IPS DF 4.7 (cell line): ENCODE results near the gene ELMO2.

Experiments used
- DNase-seq: peaks from one replicate; pipeline ENCODE4 v3.0.0-alpha.2; 2013; ENCODE audit warnings: low spot score; ENCODE audit errors: extremely low read depth

The ELMO2 gene

DNA sequence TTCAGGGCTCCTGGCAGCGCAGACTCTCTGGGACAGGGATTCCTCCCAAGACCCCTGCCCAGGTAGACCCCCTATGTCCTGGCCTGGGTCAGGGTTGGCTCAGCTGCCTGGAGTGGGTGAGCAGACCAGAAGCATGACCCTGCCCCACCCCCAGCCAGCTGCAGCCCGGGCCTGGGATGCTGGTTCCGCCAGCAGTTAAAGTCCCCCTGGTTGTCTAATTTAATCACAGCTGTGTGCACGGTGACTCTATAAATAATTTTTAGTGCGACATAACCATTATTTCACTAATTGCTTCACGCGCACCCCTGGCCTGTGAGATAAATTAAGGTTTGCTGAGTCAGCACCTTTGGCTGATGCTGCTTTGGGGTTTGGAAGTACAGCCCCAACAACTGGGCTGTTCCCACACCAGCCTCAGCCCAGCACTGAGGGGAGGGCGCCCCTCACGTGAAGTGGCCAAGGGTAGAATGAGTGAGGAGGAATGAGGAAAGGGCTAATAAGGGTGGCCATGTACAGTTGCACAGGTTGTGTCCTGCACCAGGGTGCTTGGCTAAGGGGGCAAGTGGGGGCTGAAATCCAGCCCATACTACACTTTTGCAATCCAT, 72.0 kb downstream of the ELMO2 start:
- DNase-seq = no peak

DNA sequence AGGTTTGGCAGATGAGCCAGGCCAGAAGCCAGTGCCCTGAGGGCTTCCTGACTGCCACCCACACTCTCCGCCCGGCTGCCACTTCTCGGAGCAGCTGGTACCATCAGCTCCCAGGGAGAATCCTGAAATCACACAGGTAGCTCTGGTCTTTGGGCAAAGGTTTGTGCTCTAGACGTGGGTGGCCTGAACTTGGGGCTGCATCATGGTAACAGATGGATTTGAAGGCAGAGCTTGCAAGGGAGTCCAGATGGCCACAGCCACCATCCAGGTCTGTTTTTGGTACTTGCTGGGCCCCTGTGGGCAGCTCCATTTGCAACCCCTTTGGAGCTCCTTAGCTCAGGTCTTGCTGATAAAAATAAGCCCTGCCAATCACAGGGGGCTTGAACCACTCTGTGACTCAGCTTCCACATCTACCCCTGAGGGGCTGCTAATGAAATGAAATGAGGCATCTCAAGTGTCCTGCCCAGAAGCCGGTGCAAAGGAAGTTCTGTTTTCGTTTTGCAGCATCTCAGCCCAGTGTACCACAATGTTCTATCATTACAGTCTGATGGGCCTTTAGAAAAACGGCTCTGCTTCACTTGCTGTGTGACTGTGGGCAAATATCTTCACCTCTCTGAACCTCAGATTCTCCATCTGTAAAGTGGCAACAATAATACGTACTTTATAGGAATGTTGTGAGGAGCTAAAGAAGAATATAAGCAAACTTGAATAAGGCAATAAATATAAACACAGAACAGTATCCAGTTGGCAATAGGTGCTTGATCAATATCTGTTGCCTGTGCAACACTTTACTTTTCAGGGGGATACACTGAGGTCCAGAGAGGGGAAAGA, 73.0 kb downstream of the ELMO2 start:
- DNase-seq = no peak

GRCh38 chr20:46332373-46333160, 73.8 kb downstream of the ELMO2 start:
- DNase-seq = no peak

DNA sequence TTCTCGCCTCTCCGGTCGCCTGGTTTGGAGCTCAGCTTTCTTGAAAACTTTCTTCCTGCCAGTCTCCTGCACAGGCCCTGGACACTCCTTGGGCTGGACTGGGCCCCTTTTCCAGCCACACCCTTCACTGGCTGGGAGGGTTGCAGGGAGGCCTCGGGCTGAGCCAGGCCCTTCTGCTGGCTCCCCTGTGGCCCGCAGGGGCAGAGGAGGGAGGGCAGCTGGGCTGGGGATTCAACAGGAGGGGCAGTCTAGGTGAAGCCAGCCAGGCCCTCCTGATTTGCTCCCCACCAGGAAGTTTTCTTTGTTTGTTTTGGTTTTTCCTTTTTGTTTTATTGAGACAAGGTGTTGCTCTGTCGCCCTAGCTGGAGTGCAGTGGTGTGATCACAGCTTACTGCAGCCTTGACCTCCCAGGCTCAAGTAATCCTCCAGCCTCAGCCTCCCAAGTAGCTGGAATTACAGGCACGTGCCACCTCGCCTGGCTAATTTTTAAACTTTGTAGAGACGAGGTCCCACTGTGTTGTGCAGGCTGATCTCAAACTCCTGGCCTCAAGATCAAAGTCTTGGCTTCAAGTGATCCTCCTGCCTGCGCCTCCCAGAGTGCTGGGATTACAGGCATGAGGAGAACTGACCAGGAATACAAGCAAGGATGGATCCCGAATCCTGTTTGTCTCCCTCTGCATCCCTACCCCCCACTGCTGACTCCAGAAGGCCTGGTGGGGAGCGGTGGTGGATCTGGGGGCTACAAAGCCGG, 74.6 kb downstream of the ELMO2 start:
- no peak for DNase-seq

DNA sequence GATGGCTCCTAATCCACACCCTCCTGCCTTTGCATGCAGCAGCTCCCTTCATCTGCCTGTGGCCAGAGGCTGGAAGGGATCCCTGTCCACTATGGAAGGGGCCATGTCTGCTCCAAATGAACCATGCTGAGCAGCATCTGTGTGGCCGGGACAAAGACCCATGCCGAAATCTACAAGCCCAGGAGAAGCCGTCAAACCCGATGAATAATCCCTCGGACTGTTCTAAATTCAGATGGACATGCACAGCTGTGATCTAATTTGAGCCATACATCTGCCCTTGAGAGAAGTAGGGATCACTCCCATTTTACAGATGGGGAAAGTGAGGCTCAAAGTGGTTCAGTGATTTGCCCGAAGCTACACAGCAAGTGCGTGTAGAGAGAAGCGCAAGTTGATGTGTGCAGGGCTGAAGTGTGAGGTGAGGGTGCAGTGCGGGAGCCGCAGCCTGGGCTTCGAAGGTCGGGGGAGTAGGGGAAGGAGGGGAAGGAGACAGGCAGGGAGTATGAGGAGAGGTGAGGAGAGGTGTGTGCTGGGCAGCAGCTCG, 75.5 kb downstream of the ELMO2 start:
- DNase-seq = no peak

GRCh38 chr20:46330072-46330763, 76.2 kb downstream of the ELMO2 start:
- DNase-seq = no peak

GRCh38 chr20:46328200-46328882, 78.1 kb downstream of the ELMO2 start:
- DNase-seq = no peak

GRCh38 chr20:46327557-46327956, 78.9 kb downstream of the ELMO2 start:
- no peak for DNase-seq

DNA sequence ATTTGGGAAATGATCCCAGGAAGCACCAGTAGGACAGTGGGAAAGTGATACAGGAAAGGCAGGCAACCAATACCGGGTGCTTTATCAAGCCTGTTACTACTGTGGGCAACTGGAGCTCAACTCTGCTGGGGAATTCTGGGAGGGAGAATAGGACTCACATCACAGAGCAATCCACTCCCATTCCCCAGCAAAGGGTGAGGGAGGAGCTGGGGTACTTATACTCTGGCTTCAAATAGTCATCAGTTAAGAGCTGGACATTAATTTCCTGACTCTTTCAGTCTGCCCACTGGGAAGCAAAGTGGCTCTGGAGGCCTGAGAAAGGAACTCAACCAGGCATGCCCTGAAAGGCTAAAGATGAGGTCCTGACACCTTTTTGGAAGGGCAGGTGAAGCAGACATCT, 80.6 kb downstream of the ELMO2 start:
- DNase-seq = no peak

DNA sequence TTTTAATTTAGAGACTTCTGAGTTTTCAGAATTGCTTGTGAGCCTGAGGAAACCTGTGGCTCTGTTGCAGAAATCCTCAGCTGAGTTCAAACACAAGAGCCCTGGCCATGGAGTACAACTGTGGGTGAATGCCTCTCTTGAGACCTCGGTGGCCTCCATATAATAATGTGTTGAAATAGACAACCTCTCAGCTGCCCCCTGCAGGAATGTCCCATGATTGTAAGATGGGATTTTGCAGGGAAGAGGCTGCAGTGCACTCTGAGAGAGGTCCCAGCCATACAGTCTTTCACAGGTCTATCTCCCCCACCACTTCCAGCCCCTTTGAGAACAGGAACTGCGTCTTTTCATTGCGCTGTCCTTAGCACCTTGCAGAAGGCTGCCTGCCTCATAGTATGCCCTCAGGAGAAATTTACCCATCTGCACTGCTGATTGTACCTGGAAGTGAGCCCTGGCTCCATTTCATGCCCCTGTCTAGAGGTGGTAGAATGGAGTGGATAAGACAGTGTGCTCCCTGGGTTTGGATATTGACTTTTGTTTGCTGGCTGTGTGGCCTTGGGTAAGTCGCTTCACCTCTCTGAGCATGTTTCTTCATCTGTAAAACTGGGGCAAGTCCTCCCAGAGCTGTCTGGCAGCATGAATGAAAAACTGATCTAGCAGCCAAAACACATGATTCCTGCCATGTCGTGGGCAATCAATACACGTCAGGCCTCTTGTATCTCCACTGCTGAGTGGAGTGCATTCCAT, 81.3 kb downstream of the ELMO2 start:
- DNase-seq = no peak

DNA sequence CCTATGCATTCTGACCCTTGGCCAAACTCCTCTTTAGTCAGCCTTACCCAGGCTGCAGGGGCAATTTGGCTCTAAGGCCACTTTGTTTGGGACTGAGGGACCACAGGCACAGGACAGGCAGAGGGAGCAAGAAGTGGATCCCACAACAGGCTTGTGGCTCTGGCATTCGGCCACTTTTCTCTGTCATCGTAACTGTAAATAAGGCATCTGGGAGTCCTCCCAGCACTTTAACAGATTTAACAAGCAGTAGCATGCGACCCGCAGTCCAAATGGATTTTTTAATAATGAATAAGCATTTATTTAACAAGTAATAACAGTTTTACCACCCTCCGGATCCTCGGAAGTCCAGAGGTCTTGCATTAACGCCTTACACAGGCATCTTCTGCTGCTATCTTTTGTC, 82.0 kb downstream of the ELMO2 start:
- no peak for DNase-seq

GRCh38 chr20:46323557-46323956, 82.9 kb downstream of the ELMO2 start:
- DNase-seq = no peak

- DNase-seq = no peak
These were observed 83.8 kb downstream of the ELMO2 start for GRCh38 chr20:46322641-46323040.

- DNase-seq = no peak
These were observed 88.7 kb downstream of the ELMO2 start for GRCh38 chr20:46317685-46318177.

- no peak for DNase-seq
These were observed 89.3 kb downstream of the ELMO2 start for GRCh38 chr20:46316984-46317684.
